Measurements from ENCODE around the gene L3MBTL3. TPM values are rescaled to one million over a fixed set of nuclear protein-coding genes. Genes with fewer than 3 reads are reported as not detected.
"Not testable (repeated sequence)": the region's sequence is repeated elsewhere in the genome, so short reads cannot be mapped to it uniquely, and the experiment has no call there.

Gene L3MBTL3
- total RNA-seq, 1 donor from 2014 or later = 9.4 TPM

- no peak overlapping the region for H3K27ac ChIP-seq (ENCODE audit: low read depth, low read length)
- no peak overlapping the region for H3K9ac ChIP-seq (ENCODE audit: low read depth in 1 of 3, low read length in 3 of 3)
- H3K4me3 ChIP-seq (ENCODE audit: low read length in 3 of 3) = no peak overlapping the region
- no peaks in the 10 kb centered on the region for H3K36me3 ChIP-seq (ENCODE audit: control insufficient read depth in 3 of 3, insufficient read depth in 3 of 3, low read length in 3 of 3)
- H3K27me3 ChIP-seq (ENCODE audit: control insufficient read depth in 3 of 3, insufficient read depth in 3 of 3, low read length in 3 of 3) = no peaks in the 10 kb centered on the region
- no peaks in the 10 kb centered on the region for H3K9me3 ChIP-seq (ENCODE audit: control insufficient read depth in 3 of 3, low read length in 3 of 3)
- no peaks in the 10 kb centered on the region for H3K4me1 ChIP-seq (ENCODE audit: control insufficient read depth in 3 of 3, insufficient read depth in 3 of 3, low read length in 3 of 3)
Observed at GRCh38 chr6:130162421-130162820, 144.0 kb downstream of the L3MBTL3 start.

DNA sequence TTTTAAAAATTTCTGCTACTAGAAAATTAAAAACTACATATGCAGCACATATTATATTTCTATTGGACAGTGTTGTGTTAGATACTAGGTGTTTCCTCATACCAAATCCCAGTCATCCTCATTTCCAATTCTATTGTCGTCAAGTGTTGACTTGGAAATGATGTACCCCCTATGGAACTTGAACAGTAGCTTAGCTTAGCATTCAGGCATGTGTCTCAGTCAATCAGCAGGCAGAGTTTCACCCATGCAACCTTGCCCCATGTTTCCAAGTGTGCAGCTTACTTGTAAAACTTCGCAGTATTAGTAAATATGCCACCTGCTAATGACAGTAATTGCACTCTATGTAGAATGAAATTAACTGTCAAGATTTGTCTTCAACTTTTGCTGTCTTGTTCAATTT, 144.9 kb downstream of the L3MBTL3 start:
- Histone ChIP-seq H3K9me3 (ENCODE audit: control insufficient read depth in 3 of 3, low read length in 3 of 3) (no peaks in the 10 kb centered on the region), H3K36me3 (ENCODE audit: control insufficient read depth in 3 of 3, insufficient read depth in 3 of 3, low read length in 3 of 3) (no peaks in the 10 kb centered on the region), H3K4me3 (ENCODE audit: low read length in 3 of 3) (no peak overlapping the region), H3K27me3 (ENCODE audit: control insufficient read depth in 3 of 3, insufficient read depth in 3 of 3, low read length in 3 of 3) (no peaks in the 10 kb centered on the region), H3K9ac (ENCODE audit: low read depth in 1 of 3, low read length in 3 of 3) (no peak overlapping the region), H3K4me1 (ENCODE audit: control insufficient read depth in 3 of 3, insufficient read depth in 3 of 3, low read length in 3 of 3) (no peaks in the 10 kb centered on the region), H3K27ac (ENCODE audit: low read depth, low read length) (no peak overlapping the region)

- Histone ChIP-seq H3K9me3 (ENCODE audit: control insufficient read depth in 3 of 3, low read length in 3 of 3) (no peaks in the 10 kb centered on the region), H3K4me1 (ENCODE audit: control insufficient read depth in 3 of 3, insufficient read depth in 3 of 3, low read length in 3 of 3) (no peaks in the 10 kb centered on the region), H3K27ac (ENCODE audit: low read depth, low read length) (no peak overlapping the region), H3K4me3 (ENCODE audit: low read length in 3 of 3) (no peak overlapping the region), H3K27me3 (ENCODE audit: control insufficient read depth in 3 of 3, insufficient read depth in 3 of 3, low read length in 3 of 3) (no peaks in the 10 kb centered on the region), H3K9ac (ENCODE audit: low read depth in 1 of 3, low read length in 3 of 3) (no peak overlapping the region), H3K36me3 (ENCODE audit: control insufficient read depth in 3 of 3, insufficient read depth in 3 of 3, low read length in 3 of 3) (no peaks in the 10 kb centered on the region)
Observed at GRCh38 chr6:130164251-130164650, 145.9 kb downstream of the L3MBTL3 start.

DNA sequence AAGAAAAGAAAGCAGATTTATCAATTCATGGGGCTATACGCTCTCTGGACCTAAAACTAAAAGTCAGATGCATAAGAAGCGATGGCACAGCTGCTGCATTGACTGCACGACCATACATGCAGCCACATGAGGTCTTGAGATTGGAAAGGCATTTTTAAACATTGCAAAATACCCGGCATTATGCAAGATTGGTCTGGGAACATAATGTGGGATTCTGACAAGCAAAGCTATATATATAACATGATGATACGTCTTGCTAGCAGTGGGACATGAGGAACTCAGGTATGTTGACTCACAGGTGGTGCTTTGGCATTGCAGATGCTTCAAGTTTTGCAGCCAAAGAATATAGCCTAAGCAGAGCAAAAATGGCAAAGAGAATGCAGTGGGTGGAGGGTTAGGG, 149.3 kb downstream of the L3MBTL3 start:
- H3K9me3 ChIP-seq (ENCODE audit: control insufficient read depth in 3 of 3, low read length in 3 of 3) = no peaks in the 10 kb centered on the region
- no peaks in the 10 kb centered on the region for H3K27me3 ChIP-seq (ENCODE audit: control insufficient read depth in 3 of 3, insufficient read depth in 3 of 3, low read length in 3 of 3)
- H3K4me1 ChIP-seq (ENCODE audit: control insufficient read depth in 3 of 3, insufficient read depth in 3 of 3, low read length in 3 of 3) = no peaks in the 10 kb centered on the region
- no peak overlapping the region for H3K9ac ChIP-seq (ENCODE audit: low read depth in 1 of 3, low read length in 3 of 3)
- no peak overlapping the region for H3K4me3 ChIP-seq (ENCODE audit: low read length in 3 of 3)
- H3K36me3 ChIP-seq (ENCODE audit: control insufficient read depth in 3 of 3, insufficient read depth in 3 of 3, low read length in 3 of 3) = no peaks in the 10 kb centered on the region
- H3K27ac ChIP-seq (ENCODE audit: low read depth, low read length) = no peak overlapping the region

DNA sequence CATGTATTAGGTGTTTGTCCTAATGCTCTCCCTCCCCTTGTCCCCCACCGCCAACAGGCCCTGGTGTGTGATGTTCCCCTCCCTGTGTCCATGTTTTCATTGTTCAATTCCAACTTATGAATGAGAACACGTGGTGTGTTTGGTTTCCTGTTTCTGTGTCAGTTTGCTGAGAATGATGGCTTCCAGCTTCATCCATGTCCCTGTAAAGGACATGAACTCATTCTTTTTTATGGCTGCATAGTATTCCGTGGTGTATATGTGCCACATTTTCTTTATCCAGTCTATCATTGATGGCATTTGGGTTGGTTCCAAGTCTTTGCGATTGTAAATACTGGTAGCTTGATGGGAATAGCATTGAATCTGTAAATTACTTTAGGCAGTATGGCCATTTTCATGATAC, 151.8 kb downstream of the L3MBTL3 start:
- not testable (repeated sequence) for H3K9me3 ChIP-seq (ENCODE audit: control insufficient read depth in 3 of 3, low read length in 3 of 3); H3K27ac ChIP-seq (ENCODE audit: low read depth, low read length); H3K4me1 ChIP-seq (ENCODE audit: control insufficient read depth in 3 of 3, insufficient read depth in 3 of 3, low read length in 3 of 3); H3K27me3 ChIP-seq (ENCODE audit: control insufficient read depth in 3 of 3, insufficient read depth in 3 of 3, low read length in 3 of 3); H3K4me3 ChIP-seq (ENCODE audit: low read length in 3 of 3); H3K36me3 ChIP-seq (ENCODE audit: control insufficient read depth in 3 of 3, insufficient read depth in 3 of 3, low read length in 3 of 3); H3K9ac ChIP-seq (ENCODE audit: low read depth in 1 of 3, low read length in 3 of 3)

- not testable (repeated sequence) for H3K9ac ChIP-seq (ENCODE audit: low read depth in 1 of 3, low read length in 3 of 3); H3K4me1 ChIP-seq (ENCODE audit: control insufficient read depth in 3 of 3, insufficient read depth in 3 of 3, low read length in 3 of 3); H3K27ac ChIP-seq (ENCODE audit: low read depth, low read length); H3K27me3 ChIP-seq (ENCODE audit: control insufficient read depth in 3 of 3, insufficient read depth in 3 of 3, low read length in 3 of 3); H3K9me3 ChIP-seq (ENCODE audit: control insufficient read depth in 3 of 3, low read length in 3 of 3); H3K36me3 ChIP-seq (ENCODE audit: control insufficient read depth in 3 of 3, insufficient read depth in 3 of 3, low read length in 3 of 3); H3K4me3 ChIP-seq (ENCODE audit: low read length in 3 of 3)
Observed at GRCh38 chr6:130173377-130174004, 155.1 kb downstream of the L3MBTL3 start.

GRCh38 chr6:130176378-130176777, 158.0 kb downstream of the L3MBTL3 start:
- no peak overlapping the region for H3K9ac ChIP-seq (ENCODE audit: low read depth in 1 of 3, low read length in 3 of 3)
- H3K36me3 ChIP-seq (ENCODE audit: control insufficient read depth in 3 of 3, insufficient read depth in 3 of 3, low read length in 3 of 3) = no peaks in the 10 kb centered on the region
- no peak overlapping the region for H3K27ac ChIP-seq (ENCODE audit: low read depth, low read length)

GRCh38 chr6:130178692-130179091, 160.3 kb downstream of the L3MBTL3 start:
- no peak overlapping the region for H3K27ac ChIP-seq (ENCODE audit: low read depth, low read length)
- H3K9ac ChIP-seq (ENCODE audit: low read depth in 1 of 3, low read length in 3 of 3) = no peak overlapping the region
- H3K9me3 ChIP-seq (ENCODE audit: control insufficient read depth in 3 of 3, low read length in 3 of 3) = no peaks in the 10 kb centered on the region
- no peaks in the 10 kb centered on the region for H3K27me3 ChIP-seq (ENCODE audit: control insufficient read depth in 3 of 3, insufficient read depth in 3 of 3, low read length in 3 of 3)
- no peak overlapping the region for H3K4me3 ChIP-seq (ENCODE audit: low read length in 3 of 3)
- no peaks in the 10 kb centered on the region for H3K36me3 ChIP-seq (ENCODE audit: control insufficient read depth in 3 of 3, insufficient read depth in 3 of 3, low read length in 3 of 3)
- no peaks in the 10 kb centered on the region for H3K4me1 ChIP-seq (ENCODE audit: control insufficient read depth in 3 of 3, insufficient read depth in 3 of 3, low read length in 3 of 3)

More at GRCh38 chr6:130176378-130176777, 158.0 kb downstream of the L3MBTL3 start:
- H3K9me3 ChIP-seq (ENCODE audit: control insufficient read depth in 3 of 3, low read length in 3 of 3) = no peaks in the 10 kb centered on the region
- no peak overlapping the region for H3K4me3 ChIP-seq (ENCODE audit: low read length in 3 of 3)
- H3K4me1 ChIP-seq (ENCODE audit: control insufficient read depth in 3 of 3, insufficient read depth in 3 of 3, low read length in 3 of 3) = no peaks in the 10 kb centered on the region
- H3K27me3 ChIP-seq (ENCODE audit: control insufficient read depth in 3 of 3, insufficient read depth in 3 of 3, low read length in 3 of 3) = no peaks in the 10 kb centered on the region

- Histone ChIP-seq H3K4me1 (ENCODE audit: control insufficient read depth in 3 of 3, insufficient read depth in 3 of 3, low read length in 3 of 3) (no peaks in the 10 kb centered on the region), H3K36me3 (ENCODE audit: control insufficient read depth in 3 of 3, insufficient read depth in 3 of 3, low read length in 3 of 3) (no peaks in the 10 kb centered on the region), H3K4me3 (ENCODE audit: low read length in 3 of 3) (no peak overlapping the region), H3K27ac (ENCODE audit: low read depth, low read length) (no peak overlapping the region), H3K9me3 (ENCODE audit: control insufficient read depth in 3 of 3, low read length in 3 of 3) (no peaks in the 10 kb centered on the region), H3K27me3 (ENCODE audit: control insufficient read depth in 3 of 3, insufficient read depth in 3 of 3, low read length in 3 of 3) (no peaks in the 10 kb centered on the region), H3K9ac (ENCODE audit: low read depth in 1 of 3, low read length in 3 of 3) (no peak overlapping the region)
Observed at GRCh38 chr6:130182466-130182865, 164.1 kb downstream of the L3MBTL3 start.

GRCh38 chr6:130183271-130184222, 165.2 kb downstream of the L3MBTL3 start:
- no peak overlapping the region for H3K27ac ChIP-seq (ENCODE audit: low read depth, low read length)
- H3K27me3 ChIP-seq (ENCODE audit: control insufficient read depth in 3 of 3, insufficient read depth in 3 of 3, low read length in 3 of 3) = no peaks in the 10 kb centered on the region
- no peaks in the 10 kb centered on the region for H3K4me1 ChIP-seq (ENCODE audit: control insufficient read depth in 3 of 3, insufficient read depth in 3 of 3, low read length in 3 of 3)
- no peak overlapping the region for H3K4me3 ChIP-seq (ENCODE audit: low read length in 3 of 3)
- H3K36me3 ChIP-seq (ENCODE audit: control insufficient read depth in 3 of 3, insufficient read depth in 3 of 3, low read length in 3 of 3) = no peaks in the 10 kb centered on the region
- H3K9ac ChIP-seq (ENCODE audit: low read depth in 1 of 3, low read length in 3 of 3) = no peak overlapping the region
- no peaks in the 10 kb centered on the region for H3K9me3 ChIP-seq (ENCODE audit: control insufficient read depth in 3 of 3, low read length in 3 of 3)
